GM21528 (cell line): Measurements from ENCODE around the gene IDI2.
A peak's percentile ranks its signal among the peaks of the same experiment; 100 is the strongest.
"Not testable (repeated sequence)": the region's sequence is repeated elsewhere in the genome, so short reads cannot be mapped to it uniquely, and the experiment has no call there.

ENCODE experiments used
- ATAC-seq: cut with Tn5 transposase; IDR thresholded peaks from one replicate; pipeline ENCODE4 v1.9.1; 2021; ENCODE audit warnings: mild to moderate bottlenecking, moderate library complexity; ENCODE audit not compliant: unreplicated experiment, low FRiP score

Gene IDI2

DNA sequence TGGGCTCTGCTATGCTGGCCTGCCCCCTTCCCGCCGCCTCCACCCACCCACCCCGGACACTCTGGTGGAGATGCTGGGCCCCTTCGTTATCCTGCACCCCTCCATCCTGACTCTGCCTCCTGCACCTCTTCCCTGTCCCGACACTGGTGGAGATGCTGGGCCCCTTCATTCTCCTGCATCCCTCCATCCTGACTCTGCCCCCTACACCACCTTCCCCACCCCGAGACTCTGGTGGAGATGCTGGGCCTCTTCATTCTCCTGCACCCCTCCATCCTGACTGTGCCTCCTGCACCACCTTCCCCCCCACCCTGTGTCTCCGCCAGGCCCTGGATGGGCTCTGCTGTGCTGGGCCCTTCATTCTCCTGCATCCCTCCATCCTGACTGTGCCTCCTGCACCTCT, 15.0 kb downstream of the IDI2 start:
- no peak for ATAC-seq

- not testable (repeated sequence) for ATAC-seq
Observed at GRCh38 chr10:1009947-1010346, 15.7 kb downstream of the IDI2 start.

DNA sequence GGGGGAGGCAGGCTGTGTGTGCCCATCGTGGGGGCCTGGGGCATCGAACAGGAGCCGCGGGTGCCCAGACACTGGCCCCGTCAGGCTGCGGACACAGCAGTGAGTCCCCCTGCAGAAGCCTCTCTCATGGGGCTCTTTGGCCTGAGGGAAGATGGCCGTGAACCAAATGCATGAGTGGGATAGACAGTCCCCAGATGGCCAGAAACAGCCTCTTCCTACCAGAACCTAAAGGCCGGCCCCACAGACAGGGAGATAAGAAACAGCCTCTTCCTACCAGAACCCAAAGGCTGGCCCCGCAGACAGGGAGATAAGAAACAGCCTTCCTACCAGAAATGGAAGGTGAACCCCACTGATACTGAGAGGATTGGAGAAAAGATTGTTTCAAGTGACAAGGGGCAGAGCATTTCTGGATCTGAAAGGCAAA, 16.6 kb downstream of the IDI2 start:
- no peak for ATAC-seq

- no peak for ATAC-seq
Observed at GRCh38 chr10:1007583-1007982, 18.1 kb downstream of the IDI2 start.

GRCh38 chr10:1006573-1006972, 19.1 kb downstream of the IDI2 start:
- no peak for ATAC-seq

DNA sequence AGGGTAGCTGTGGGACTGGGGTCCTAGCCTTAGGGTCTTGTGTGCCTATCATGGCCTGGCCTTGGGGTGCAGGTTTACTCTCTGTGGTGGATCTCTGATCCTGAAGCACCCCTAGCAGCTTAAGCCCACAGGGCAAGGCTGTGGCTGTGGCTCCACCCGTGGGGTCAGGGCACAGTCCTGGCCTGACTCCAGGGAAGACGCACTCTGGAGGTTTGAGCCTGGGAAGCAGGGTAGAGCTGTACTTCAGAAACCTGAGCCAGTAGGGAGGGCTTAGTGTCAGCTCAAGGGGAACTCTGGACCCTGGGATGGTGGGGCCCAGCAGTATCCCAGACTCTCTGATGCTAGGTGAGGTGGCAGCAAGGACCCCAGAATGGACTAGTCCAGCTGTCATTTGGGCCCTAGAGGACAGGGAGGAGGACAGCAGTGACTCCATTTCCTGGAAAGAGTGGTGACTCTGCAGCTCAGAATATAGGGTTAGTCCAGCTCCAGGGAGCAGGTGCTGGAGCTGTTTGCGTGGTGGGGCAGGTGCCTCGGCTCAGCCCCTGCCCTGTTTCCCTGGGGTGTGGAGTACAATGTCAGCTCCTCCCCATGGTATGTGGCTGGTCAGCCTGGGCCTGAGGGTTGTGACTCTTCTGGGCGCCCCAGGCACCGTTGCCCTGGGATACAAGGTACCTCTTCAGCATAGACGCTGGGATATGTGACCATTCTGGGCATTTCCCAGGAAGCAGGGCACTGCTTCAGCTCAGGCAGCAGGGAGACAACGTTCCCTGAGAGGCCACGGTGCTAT, 21.6 kb downstream of the IDI2 start:
- no peak for ATAC-seq

GRCh38 chr10:1002425-1003006, 23.1 kb downstream of the IDI2 start:
- no peak for ATAC-seq

- ATAC-seq, result no peak
Observed at GRCh38 chr10:997266-998022, 28.2 kb downstream of the IDI2 start.

DNA sequence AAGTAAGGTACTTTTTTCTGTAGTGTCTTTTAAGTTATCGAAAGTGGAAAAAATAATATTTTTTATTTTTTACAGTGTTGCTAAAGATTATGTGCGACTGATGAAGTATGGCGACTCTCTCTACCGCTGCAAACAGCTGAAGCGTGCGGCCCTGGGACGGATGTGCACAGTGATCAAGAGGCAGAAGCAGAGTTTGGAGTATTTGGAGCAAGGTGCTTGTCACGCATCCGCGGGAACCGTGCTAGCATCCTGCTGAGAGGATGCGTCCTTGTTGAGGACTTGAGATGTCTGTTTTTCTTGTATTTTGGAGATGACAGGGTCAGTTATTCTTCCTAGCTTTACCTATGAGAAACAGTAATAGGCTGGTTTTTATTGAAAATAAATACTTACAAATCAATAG, 29.6 kb downstream of the IDI2 start:
- ATAC-seq, result no peak

GRCh38 chr10:995559-995926, 30.1 kb downstream of the IDI2 start:
- ATAC-seq, result no peak

DNA sequence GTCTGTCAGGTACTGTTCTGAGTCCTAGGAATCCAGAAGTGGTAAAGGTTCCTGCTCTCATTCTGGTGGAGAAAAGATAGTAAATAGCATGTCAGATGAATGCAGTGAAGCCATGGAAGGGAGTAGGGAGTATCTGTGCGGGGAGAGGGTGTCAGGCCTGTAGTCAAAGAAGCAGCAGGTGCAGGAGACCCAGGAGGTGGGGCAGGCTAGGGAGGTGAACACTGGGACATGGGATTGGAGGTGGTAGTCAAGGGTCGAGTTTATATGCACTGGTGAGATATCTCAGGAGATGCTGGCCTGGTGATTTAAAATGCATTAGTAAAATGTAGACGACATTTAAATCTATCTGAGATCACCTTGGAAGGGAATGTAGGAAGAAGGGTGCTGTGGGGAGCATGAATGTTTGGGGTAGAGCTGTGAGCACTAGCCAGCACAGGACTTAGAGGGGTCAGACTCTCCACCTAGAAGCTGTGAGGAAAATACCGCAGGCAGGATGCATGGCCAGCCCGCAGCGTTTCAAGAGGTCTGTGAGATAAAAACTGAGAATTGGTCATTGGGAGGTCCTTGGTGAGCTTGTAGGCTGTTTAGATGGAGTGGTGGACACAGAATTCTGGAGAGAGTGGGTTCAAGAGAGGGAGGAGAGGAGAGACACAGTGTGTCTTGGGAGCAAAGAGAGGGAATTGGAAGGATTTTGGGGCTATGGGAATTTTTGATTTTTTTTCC, 30.7 kb downstream of the IDI2 start:
- ATAC-seq, result no peak

DNA sequence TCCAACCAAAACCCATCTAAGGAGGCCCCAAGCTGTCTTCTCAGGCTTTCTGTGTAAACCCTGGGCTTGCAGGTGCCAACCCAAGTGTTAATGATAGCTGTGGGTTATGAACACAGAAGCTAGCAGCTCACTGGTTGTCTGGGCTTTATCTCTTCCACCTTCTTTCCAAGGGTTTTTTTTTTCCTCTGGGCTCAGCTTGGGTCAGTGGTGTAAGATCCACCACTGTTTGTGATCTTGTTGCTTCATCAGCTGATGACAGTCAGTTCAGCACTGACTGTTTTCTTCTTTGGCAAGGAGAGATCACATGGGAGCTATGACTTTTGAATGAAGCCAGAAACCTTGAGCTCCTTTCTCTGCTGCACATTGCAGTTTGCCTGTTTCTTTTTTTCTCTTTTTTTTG, 32.8 kb downstream of the IDI2 start:
- ATAC-seq, result no peak

DNA sequence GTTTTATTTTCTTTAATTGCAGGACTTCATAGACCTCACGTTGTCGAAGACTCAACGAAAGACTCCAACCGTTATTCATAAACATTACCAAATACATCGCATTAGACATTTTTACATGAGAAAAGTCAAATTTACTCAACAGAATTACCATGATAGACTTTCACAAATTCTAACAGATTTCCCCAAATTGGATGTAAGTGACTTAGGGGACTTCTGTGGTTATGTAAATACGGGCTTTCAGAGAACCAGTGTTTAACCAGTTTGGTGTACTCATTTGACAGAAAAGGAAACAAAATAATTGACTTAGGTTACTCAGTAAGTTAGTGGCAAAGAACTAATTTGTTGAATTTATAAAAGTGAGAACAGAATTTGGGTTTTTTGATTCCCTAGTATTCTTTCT, 33.2 kb downstream of the IDI2 start:
- no peak for ATAC-seq

DNA sequence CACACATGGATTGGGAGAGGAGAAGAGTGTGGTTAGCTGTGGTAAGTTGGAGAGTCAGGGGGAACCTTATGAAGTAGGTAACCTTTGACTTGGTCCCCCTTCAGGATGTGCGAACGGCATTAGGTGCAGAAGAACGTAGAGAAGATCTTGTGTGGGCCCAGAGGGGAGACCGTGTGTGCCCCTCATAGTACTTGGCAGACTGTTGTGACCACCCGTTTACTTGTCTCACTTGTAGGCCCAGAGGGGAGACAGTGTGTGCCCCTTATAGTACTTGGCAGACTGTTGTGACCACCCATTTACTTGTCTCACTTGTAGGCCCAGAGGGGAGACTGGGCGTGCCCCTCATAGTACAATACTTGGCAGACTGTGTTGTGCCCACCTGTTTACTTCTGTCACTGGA, 34.9 kb downstream of the IDI2 start:
- ATAC-seq, result no peak

DNA sequence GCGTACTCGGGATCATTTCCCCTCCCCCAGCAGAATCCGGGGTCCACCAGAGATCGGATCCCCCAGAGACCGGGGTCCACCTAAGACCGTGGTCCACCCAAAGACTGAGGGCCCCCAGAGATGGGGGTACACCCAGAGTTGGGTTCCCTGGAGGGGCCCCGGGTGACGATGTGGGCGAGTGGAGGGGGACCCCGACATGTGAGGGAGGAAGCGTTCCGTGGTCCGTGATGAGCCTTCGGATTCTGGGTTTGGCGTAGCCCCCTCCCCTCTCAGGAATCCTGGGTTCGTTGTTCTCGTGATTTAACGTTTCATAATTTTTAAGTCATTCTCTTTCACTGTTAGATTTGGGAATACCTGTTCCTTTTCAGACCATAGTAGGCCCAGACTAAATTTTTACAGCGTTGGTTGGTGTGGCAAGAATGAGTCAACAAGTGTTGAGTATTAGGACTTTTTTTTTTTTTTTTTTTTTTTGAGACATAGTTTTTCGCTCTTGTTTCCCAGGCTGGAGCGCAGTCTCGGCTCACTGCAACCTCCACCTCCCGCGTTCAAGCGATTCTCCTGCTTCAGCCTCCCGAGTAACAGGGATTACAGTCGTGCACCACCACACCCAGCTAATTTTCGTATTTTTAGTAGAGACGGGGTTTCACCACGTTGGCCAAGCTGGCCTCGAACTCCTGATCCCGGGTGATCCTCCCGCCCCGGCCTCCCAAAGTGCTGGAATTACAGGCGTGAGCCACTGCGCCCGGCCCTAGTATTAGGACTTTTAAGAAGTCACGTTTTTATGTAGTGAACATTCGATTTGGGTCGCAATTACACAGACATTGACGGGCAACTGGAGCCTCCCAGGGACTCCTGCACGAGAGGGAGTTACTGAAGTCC, 36.8 kb downstream of the IDI2 start:
- peak; percentile 11 for ATAC-seq

GRCh38 chr10:987870-988666, 37.6 kb downstream of the IDI2 start, which contains the start of gene GTPBP4:
TSS of gene GTPBP4 (plus strand) at chr10:988434. CDS start at chr10:988480, 46 bp downstream.
- peak; percentile 96 for ATAC-seq

GRCh38 chr10:987620-987869, 38.1 kb downstream of the IDI2 start:
- ATAC-seq, result no peak

DNA sequence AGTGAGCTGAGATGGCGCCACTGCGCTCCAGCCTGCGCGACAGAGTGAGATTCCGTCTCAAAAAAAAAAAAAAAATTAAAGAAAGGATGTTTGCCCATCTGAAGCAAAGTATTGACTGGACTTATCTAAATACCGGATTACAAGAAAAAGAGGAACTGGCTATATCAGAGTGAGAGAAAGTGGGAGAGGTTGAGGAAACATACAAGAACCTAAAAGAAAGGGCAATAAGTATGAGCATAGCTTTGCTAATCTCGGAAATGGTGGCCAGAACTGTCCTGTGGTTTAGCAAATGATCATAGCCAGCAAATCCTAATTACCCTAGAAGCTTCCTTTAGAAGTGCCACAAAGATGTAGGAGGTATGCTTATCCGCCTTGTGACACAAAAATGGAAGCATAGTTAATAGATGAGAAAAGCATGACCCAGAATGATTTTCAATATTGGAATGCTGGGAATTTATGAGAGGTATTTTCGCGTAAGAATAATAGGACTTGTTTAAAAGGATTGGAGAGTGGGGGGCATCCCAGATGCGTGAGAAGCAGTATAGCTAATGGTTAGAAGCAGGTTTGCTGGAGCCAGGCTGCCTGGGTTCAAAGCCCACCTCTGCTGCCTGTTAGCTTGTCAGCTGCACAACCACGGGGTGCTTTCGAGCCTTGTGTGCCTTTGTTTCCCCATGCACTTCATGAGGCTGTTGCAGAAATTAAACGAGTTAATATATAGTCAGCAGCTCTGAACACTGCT, 38.6 kb downstream of the IDI2 start:
- ATAC-seq, result no peak
